Activated CD4-positive, alpha-beta T cell treated with anti-CD3 and anti-CD28 coated beads for 48 hours (primary cell): ENCODE data around the gene PRMT3.
"Not testable (repeated sequence)": the region's sequence is repeated elsewhere in the genome, so short reads cannot be mapped to it uniquely, and the experiment has no call there.

Experiments used
- DNase-seq: peaks from one replicate; pipeline ENCODE4 v3.0.0-alpha.2; 2020

PRMT3 gene

GRCh38 chr11:20457934-20458680 lies 70.6 kb downstream of the PRMT3 start:
- DNase-seq, result no peak

GRCh38 chr11:20458905-20459632 lies 71.6 kb downstream of the PRMT3 start:
- no peak for DNase-seq

GRCh38 chr11:20459865-20460264 lies 72.3 kb downstream of the PRMT3 start:
- no peak for DNase-seq

- no peak for DNase-seq
Measured at GRCh38 chr11:20464518-20464917, 77.0 kb downstream of the PRMT3 start.

GRCh38 chr11:20467487-20468185 lies 80.1 kb downstream of the PRMT3 start:
- DNase-seq, result no peak

GRCh38 chr11:20470348-20470747 lies 82.8 kb downstream of the PRMT3 start:
- DNase-seq, result no peak

GRCh38 chr11:20471929-20472328 lies 84.4 kb downstream of the PRMT3 start:
- DNase-seq, result not testable (repeated sequence)

GRCh38 chr11:20474176-20474881 lies 86.8 kb downstream of the PRMT3 start:
- no peak for DNase-seq

- DNase-seq, result no peak
Measured at GRCh38 chr11:20474882-20475517, 87.5 kb downstream of the PRMT3 start.

- DNase-seq, result no peak
Measured at GRCh38 chr11:20477418-20478090, 90.0 kb downstream of the PRMT3 start.

GRCh38 chr11:20479513-20479912 lies 92.0 kb downstream of the PRMT3 start:
- DNase-seq, result no peak

GRCh38 chr11:20483931-20484330 lies 96.4 kb downstream of the PRMT3 start:
- no peak for DNase-seq

GRCh38 chr11:20484416-20484815 lies 96.9 kb downstream of the PRMT3 start:
- DNase-seq, result not testable (repeated sequence)

GRCh38 chr11:20488352-20488751 lies 100.8 kb downstream of the PRMT3 start:
- no peak for DNase-seq

- DNase-seq, result no peak
Measured at GRCh38 chr11:20489948-20490347, 102.4 kb downstream of the PRMT3 start.

GRCh38 chr11:20493340-20493739 lies 105.8 kb downstream of the PRMT3 start:
- no peak for DNase-seq

GRCh38 chr11:20497124-20497792 lies 109.7 kb downstream of the PRMT3 start:
- DNase-seq, result no peak

- DNase-seq, result no peak
Measured at GRCh38 chr11:20501252-20501651, 113.7 kb downstream of the PRMT3 start.

- DNase-seq, result no peak
Measured at GRCh38 chr11:20501971-20502370, 114.5 kb downstream of the PRMT3 start.

GRCh38 chr11:20511982-20512381 lies 124.5 kb downstream of the PRMT3 start:
- DNase-seq, result no peak

GRCh38 chr11:20512869-20513268 lies 125.4 kb downstream of the PRMT3 start:
- DNase-seq, result no peak
